HG02943 (cell line): ENCODE measurements around the gene ULK2.

ENCODE experiments used
- ATAC-seq: cut with Tn5 transposase; IDR thresholded peaks from one replicate; pipeline ENCODE4 v1.9.1; 2021; ENCODE audit warnings: mild to moderate bottlenecking, low read depth, moderate library complexity; ENCODE audit not compliant: unreplicated experiment

ULK2 gene

GRCh38 chr17:19731626-19732025 is 136.1 kb downstream of the ULK2 start:
- no peak for ATAC-seq

DNA sequence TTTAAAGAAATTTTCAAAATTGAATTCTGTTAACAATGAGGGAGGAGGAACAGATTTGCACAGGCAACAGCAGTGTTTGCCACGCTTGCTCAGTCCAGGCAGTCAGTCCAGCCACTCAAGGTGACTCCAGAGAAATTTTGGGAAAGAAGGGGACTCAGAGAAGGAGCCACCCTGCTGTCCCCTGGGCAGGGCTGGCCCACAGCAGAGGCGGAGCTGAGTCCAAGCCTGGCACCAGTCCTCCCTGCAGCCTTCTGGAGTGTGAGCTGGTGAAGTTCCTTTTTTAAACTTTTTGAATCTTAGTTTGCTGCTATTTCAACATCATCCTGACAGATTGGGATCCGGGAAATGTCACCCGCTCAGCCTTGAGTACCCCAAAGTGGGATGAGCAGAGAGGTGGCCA is 136.9 kb downstream of the ULK2 start:
- ATAC-seq, result no peak

GRCh38 chr17:19729900-19730299 is 137.8 kb downstream of the ULK2 start:
- no peak for ATAC-seq

GRCh38 chr17:19728084-19728495 is 139.6 kb downstream of the ULK2 start:
- ATAC-seq, result no peak

DNA sequence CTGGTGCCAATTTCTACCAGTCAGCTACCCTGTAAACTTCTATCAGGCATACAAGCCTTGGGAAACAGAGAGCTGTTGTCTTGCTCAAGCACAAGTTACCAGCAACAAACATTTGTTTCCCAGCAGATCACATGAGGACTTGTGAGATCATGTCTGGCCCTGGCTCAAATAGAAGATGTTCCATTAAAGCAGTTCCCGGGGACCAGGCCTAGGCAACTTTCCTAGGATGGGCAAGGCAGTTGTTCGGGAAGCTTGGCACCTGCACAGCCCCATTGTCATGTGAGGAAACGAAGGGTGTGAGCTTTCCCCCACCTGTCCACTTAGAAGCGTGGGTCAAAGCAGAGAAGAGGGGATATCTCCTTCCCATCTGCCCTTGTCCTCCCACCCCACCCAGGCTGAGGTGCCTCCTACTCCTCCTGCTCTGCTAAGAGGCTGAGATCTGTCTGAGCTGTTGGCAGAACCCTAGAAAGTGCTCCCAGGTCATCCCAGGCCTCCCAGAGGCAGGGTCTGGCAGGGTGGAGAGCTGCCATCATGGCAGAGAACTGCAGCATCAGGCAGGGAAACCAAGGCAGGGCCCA is 140.1 kb downstream of the ULK2 start:
- ATAC-seq, result no peak

- ATAC-seq, result no peak
These were observed 140.9 kb downstream of the ULK2 start for GRCh38 chr17:19726631-19727376.

DNA sequence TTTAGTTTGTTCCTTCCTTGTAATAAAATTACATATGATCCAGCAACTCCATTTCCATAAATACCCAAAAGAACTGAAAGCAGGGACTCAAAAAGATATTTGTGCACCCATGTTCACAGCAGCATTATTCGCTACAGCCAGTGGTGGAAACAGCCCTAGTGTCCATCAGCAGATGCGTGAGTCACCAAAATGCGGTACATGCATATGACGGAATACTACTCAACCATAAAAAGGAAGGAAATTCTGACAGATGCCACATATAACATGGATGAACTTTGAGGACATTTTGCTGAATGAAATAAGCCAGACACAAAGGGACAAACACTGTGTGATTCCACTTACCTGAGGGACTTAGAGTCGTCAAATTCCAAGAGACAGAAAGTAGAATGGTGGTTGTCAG is 142.2 kb downstream of the ULK2 start:
- ATAC-seq, result no peak

DNA sequence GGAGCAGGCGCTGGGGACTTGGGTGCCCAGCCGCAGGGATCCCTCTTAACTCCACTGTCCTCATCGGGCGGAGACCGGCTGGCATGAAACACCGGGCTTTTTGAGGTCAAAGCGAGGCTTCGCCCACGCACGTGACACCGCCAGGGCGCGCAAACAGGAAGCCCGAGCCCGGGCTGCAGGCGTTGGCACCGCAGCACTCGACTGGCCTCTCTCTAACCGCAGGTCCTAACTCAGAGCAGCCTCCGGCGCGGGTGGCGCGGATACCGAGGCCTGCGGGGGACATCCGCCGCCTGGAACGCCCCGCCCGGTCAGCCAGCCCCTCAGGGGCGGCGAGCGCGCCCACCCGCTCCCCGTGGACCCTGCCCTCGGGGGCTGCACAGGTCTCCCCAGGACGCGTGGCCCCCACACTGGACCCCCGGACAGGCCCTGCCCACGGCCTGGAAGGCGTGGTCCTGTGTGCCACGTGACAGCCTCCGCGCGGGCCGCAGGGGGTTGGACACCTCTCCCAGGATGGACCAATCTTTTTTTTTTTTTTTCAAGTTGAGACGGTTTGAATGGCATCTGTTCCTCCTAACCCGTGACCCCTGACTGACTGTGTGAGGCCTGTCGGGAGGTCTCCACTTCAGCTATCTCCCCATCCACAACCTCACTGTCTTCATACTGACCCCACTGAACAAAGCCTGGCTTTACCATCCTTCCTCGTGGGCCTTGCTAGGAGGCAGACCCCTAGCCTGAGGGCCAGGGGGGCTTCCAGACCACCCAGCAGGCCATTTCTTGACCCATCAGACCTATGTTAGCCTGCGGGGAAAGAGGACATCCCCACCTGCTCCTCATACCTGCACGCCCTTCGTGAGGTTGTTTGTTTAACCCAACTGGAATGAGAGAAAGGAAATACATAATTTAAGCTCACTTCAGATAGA is 143.0 kb downstream of the ULK2 start:
- no peak for ATAC-seq

GRCh38 chr17:19723964-19724363 is 143.8 kb downstream of the ULK2 start:
- ATAC-seq, result no peak
